C4-2B (cell line): ENCODE measurements around the gene SH2D1B.

Experiments
- CTCF ChIP-seq: fragments of 450-650 bp; conservative IDR thresholded peaks from 2 replicates; pipeline ENCODE4 v1.5.1; 2017; ENCODE audit warnings: mild to moderate bottlenecking
- ZFX ChIP-seq: fragments of 450-650 bp; IDR thresholded peaks from 2 replicates; pipeline ENCODE4 v1.6.1; 2017

DNA sequence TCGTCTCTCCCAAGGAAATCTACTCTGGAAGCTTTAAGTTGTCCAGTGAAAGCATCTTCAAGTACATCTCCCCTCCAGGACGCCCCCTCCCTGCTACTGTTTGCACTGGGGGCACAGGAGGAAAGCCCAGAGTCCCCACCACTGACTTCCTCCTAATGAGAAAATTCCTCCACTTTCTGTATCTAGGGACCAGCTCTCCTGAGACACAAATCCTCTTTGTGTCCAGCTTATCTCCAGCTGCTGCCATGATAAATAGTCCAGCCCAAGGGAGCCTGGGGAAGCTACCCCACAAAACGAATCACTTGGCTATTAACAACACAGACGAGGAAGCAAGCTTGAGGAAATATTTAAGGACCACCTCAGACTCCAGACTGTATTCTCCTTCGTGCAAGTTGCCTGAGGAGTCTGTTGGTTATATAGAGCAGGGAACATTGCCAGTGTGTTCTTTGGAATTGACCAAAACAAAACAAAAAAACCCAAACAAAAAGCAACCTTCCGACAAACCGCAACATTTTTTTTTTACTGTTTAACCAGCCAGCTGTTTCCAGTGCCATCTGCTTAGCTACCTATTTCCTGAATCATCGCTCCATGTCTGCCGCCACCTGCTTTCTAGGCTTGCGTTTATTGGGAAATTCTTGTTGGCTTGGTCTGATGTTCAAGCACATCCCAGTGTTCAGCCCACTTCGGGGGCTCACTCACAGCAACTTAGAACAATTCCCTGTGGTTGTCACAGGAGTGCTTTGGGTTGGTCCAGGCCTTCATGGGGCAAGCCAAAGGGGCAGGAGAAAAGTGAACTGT is 22.7 kb downstream of the SH2D1B start:
- TF ChIP-seq CTCF (no peak), ZFX (no peak)
